Sigmoid colon (tissue), 4 donors: ENCODE results near the gene KIF6.

ENCODE experiments used
- POLR2AphosphoS5 ChIP-seq, 4 donors: sonication (generic); formaldehyde crosslinking; IDR thresholded peaks; one replicate each; pipeline ENCODE4 v1.6.1; 2017; ENCODE audit warnings: antibody characterized with exemption in 4 of 4
- TF ChIP-seq, protein P1 (sequence below), 4 experiments: fragments of 450-650 bp in 3 of 4; fragments of 200-600 bp in 1 of 4; IDR thresholded peaks; one replicate each; pipeline ENCODE4 v1.5.1; 2016 to 2019; ENCODE audit warnings: antibody characterized with exemption in 4 of 4, mild to moderate bottlenecking in 3 of 4, moderate library complexity in 2 of 4

DNA sequence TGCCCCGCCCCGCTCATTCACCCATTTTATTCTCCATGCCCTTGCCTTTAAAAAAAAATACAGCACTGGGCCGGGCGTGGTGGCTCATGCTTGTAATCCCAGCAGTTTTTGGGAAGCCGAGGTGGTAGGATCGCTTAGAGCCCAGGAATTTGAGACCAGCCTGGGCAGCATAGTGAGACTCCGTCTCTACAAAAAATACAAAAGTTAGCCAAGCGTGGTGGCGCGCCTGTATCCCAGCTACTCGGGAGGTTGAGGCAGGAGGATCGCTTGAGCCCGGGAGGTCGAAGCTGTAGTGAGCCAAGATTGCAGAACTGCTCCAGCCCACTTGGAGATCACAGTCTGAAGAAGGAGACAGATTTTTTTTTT lies 407 bp upstream of the KIF6 start:
- TF ChIP-seq, protein P1, sequence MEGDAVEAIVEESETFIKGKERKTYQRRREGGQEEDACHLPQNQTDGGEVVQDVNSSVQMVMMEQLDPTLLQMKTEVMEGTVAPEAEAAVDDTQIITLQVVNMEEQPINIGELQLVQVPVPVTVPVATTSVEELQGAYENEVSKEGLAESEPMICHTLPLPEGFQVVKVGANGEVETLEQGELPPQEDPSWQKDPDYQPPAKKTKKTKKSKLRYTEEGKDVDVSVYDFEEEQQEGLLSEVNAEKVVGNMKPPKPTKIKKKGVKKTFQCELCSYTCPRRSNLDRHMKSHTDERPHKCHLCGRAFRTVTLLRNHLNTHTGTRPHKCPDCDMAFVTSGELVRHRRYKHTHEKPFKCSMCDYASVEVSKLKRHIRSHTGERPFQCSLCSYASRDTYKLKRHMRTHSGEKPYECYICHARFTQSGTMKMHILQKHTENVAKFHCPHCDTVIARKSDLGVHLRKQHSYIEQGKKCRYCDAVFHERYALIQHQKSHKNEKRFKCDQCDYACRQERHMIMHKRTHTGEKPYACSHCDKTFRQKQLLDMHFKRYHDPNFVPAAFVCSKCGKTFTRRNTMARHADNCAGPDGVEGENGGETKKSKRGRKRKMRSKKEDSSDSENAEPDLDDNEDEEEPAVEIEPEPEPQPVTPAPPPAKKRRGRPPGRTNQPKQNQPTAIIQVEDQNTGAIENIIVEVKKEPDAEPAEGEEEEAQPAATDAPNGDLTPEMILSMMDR (IDR thresholded peaks at IDR 0.05): no peak
- TF ChIP-seq POLR2AphosphoS5 (IDR thresholded peaks at IDR 0.05): no peak
